ENCODE measurements around the gene NHLH2. TPM values are rescaled to one million over a fixed set of nuclear protein-coding genes. Genes with fewer than 3 reads are reported as not detected.

NHLH2 gene
- total and polyA plus RNA-seq, 4 donors = not detected

- no peak for DNase-seq
- WGBS, 2 donors = 76 to 77% methylated on average over 4 of the region's 4 CpGs
- Histone ChIP-seq H3K27ac (ENCODE audit: low read depth in 1 of 2, low read length in 2 of 2) (no peak overlapping the region), H3K9me3 (ENCODE audit: control insufficient read depth, low read length) (no peaks in the 10 kb centered on the region), H3K4me3 (ENCODE audit: low read length in 2 of 2) (no peak overlapping the region), H3K27me3 (ENCODE audit: control insufficient read depth in 1 of 2, insufficient read depth in 2 of 2, low read length in 1 of 2) (peaks cover 0 to 5% of the 10 kb centered on the region in 2 donors), H3K36me3 (ENCODE audit: control insufficient read depth in 1 of 2, insufficient read depth in 2 of 2, low read length in 1 of 2) (no peaks in the 10 kb centered on the region), H3K4me1 (ENCODE audit: control insufficient read depth in 1 of 2, insufficient read depth in 2 of 2, low read length in 2 of 2) (no peaks in the 10 kb centered on the region)
- no peak for ATAC-seq (ENCODE audit: low FRiP score)
- intact Hi-C loops (cut with DNase I) = no loop called here
Observed at GRCh38 chr1:115874497-115874896, 33.6 kb upstream of the NHLH2 start.

- 65 to 69% methylated on average over 2 of the region's 2 CpGs for WGBS, 2 donors
- DNase-seq (no peak), ATAC-seq (ENCODE audit: low FRiP score) (no peak)
- no peaks in the 10 kb centered on the region for H3K36me3 ChIP-seq (ENCODE audit: control insufficient read depth in 1 of 2, insufficient read depth in 2 of 2, low read length in 1 of 2)
- intact Hi-C loops (cut with DNase I) = no loop called here
- no peak overlapping the region for H3K27ac ChIP-seq (ENCODE audit: low read depth in 1 of 2, low read length in 2 of 2)
- no peak overlapping the region for H3K4me3 ChIP-seq (ENCODE audit: low read length in 2 of 2)
- no peaks in the 10 kb centered on the region for H3K9me3 ChIP-seq (ENCODE audit: control insufficient read depth, low read length)
- H3K4me1 ChIP-seq (ENCODE audit: control insufficient read depth in 1 of 2, insufficient read depth in 2 of 2, low read length in 2 of 2) = no peaks in the 10 kb centered on the region
- H3K27me3 ChIP-seq (ENCODE audit: control insufficient read depth in 1 of 2, insufficient read depth in 2 of 2, low read length in 1 of 2) = peaks cover 0 to 5% of the 10 kb centered on the region in 2 donors
Observed at GRCh38 chr1:115873184-115873583, 32.3 kb upstream of the NHLH2 start.

- Histone ChIP-seq H3K9me3 (ENCODE audit: control insufficient read depth, low read length) (no peaks in the 10 kb centered on the region), H3K4me3 (ENCODE audit: low read length in 2 of 2) (no peak overlapping the region), H3K27me3 (ENCODE audit: control insufficient read depth in 1 of 2, insufficient read depth in 2 of 2, low read length in 1 of 2) (peaks cover 0 to 3% of the 10 kb centered on the region in 2 donors), H3K4me1 (ENCODE audit: control insufficient read depth in 1 of 2, insufficient read depth in 2 of 2, low read length in 2 of 2) (no peaks in the 10 kb centered on the region), H3K27ac (ENCODE audit: low read depth in 1 of 2, low read length in 2 of 2) (no peak overlapping the region), H3K36me3 (ENCODE audit: control insufficient read depth in 1 of 2, insufficient read depth in 2 of 2, low read length in 1 of 2) (no peaks in the 10 kb centered on the region)
- intact Hi-C loops (cut with DNase I) = no loop called here
- no peak for ATAC-seq (ENCODE audit: low FRiP score)
- DNase-seq = no peak
- WGBS, 2 donors = 57 to 63% methylated on average over 5 of the region's 5 CpGs
Observed at GRCh38 chr1:115869064-115869463, 28.1 kb upstream of the NHLH2 start.

GRCh38 chr1:115867216-115867615 lies 26.3 kb upstream of the NHLH2 start:
- no peaks in the 10 kb centered on the region for H3K9me3 ChIP-seq (ENCODE audit: control insufficient read depth, low read length)
- no peak for DNase-seq

GRCh38 chr1:115865704-115866380 lies 24.9 kb upstream of the NHLH2 start:
- intact Hi-C loops (cut with DNase I) = no loop called here
- Histone ChIP-seq H3K27me3 (ENCODE audit: control insufficient read depth in 1 of 2, insufficient read depth in 2 of 2, low read length in 1 of 2) (no peaks in the 10 kb centered on the region), H3K36me3 (ENCODE audit: control insufficient read depth in 1 of 2, insufficient read depth in 2 of 2, low read length in 1 of 2) (no peaks in the 10 kb centered on the region), H3K27ac (ENCODE audit: low read depth in 1 of 2, low read length in 2 of 2) (no peak overlapping the region), H3K9me3 (ENCODE audit: control insufficient read depth, low read length) (no peaks in the 10 kb centered on the region), H3K4me1 (ENCODE audit: control insufficient read depth in 1 of 2, insufficient read depth in 2 of 2, low read length in 2 of 2) (no peaks in the 10 kb centered on the region), H3K4me3 (ENCODE audit: low read length in 2 of 2) (no peak overlapping the region)
- no peak for DNase-seq
- ATAC-seq (ENCODE audit: low FRiP score) = no peak
- WGBS, 2 donors = 59 to 60% methylated on average over 4 of the region's 4 CpGs

More at GRCh38 chr1:115867216-115867615, 26.3 kb upstream of the NHLH2 start:
- intact Hi-C loops (cut with DNase I) = no loop called here
- Histone ChIP-seq H3K27me3 (ENCODE audit: control insufficient read depth in 1 of 2, insufficient read depth in 2 of 2, low read length in 1 of 2) (no peaks in the 10 kb centered on the region), H3K4me1 (ENCODE audit: control insufficient read depth in 1 of 2, insufficient read depth in 2 of 2, low read length in 2 of 2) (no peaks in the 10 kb centered on the region), H3K4me3 (ENCODE audit: low read length in 2 of 2) (no peak overlapping the region), H3K27ac (ENCODE audit: low read depth in 1 of 2, low read length in 2 of 2) (no peak overlapping the region), H3K36me3 (ENCODE audit: control insufficient read depth in 1 of 2, insufficient read depth in 2 of 2, low read length in 1 of 2) (no peaks in the 10 kb centered on the region)
- WGBS, 2 donors = 82 to 94% methylated on average over 1 of the region's 1 CpG
- no peak for ATAC-seq (ENCODE audit: low FRiP score)

GRCh38 chr1:115862403-115862802 lies 21.5 kb upstream of the NHLH2 start:
- Histone ChIP-seq H3K36me3 (ENCODE audit: control insufficient read depth in 1 of 2, insufficient read depth in 2 of 2, low read length in 1 of 2) (no peaks in the 10 kb centered on the region), H3K4me1 (ENCODE audit: control insufficient read depth in 1 of 2, insufficient read depth in 2 of 2, low read length in 2 of 2) (no peaks in the 10 kb centered on the region), H3K9me3 (ENCODE audit: control insufficient read depth, low read length) (no peaks in the 10 kb centered on the region), H3K27me3 (ENCODE audit: control insufficient read depth in 1 of 2, insufficient read depth in 2 of 2, low read length in 1 of 2) (no peaks in the 10 kb centered on the region), H3K4me3 (ENCODE audit: low read length in 2 of 2) (no peak overlapping the region), H3K27ac (ENCODE audit: low read depth in 1 of 2, low read length in 2 of 2) (no peak overlapping the region)
- DNase-seq = no peak
- ATAC-seq (ENCODE audit: low FRiP score) = no peak
- 72 to 76% methylated on average over 7 of the region's 7 CpGs for WGBS, 2 donors
- intact Hi-C loops (cut with DNase I) = no loop called here

- DNase-seq (no peak), ATAC-seq (ENCODE audit: low FRiP score) (no peak)
- 51 to 86% methylated on average over 2 of the region's 2 CpGs for WGBS, 2 donors
- no peak overlapping the region for H3K27ac ChIP-seq (ENCODE audit: low read depth in 1 of 2, low read length in 2 of 2)
- no peak overlapping the region for H3K4me3 ChIP-seq (ENCODE audit: low read length in 2 of 2)
- intact Hi-C loops (cut with DNase I) = no loop called here
- no peaks in the 10 kb centered on the region for H3K36me3 ChIP-seq (ENCODE audit: control insufficient read depth in 1 of 2, insufficient read depth in 2 of 2, low read length in 1 of 2)
- H3K27me3 ChIP-seq (ENCODE audit: control insufficient read depth in 1 of 2, insufficient read depth in 2 of 2, low read length in 1 of 2) = no peaks in the 10 kb centered on the region
- no peaks in the 10 kb centered on the region for H3K4me1 ChIP-seq (ENCODE audit: control insufficient read depth in 1 of 2, insufficient read depth in 2 of 2, low read length in 2 of 2)
- H3K9me3 ChIP-seq (ENCODE audit: control insufficient read depth, low read length) = no peaks in the 10 kb centered on the region
Observed at GRCh38 chr1:115854005-115854404, 13.1 kb upstream of the NHLH2 start.

GRCh38 chr1:115850937-115851336 lies 10.0 kb upstream of the NHLH2 start:
- Histone ChIP-seq H3K27ac (ENCODE audit: low read depth in 1 of 2, low read length in 2 of 2) (no peak overlapping the region), H3K9me3 (ENCODE audit: control insufficient read depth, low read length) (no peaks in the 10 kb centered on the region), H3K27me3 (ENCODE audit: control insufficient read depth in 1 of 2, insufficient read depth in 2 of 2, low read length in 1 of 2) (no peaks in the 10 kb centered on the region), H3K36me3 (ENCODE audit: control insufficient read depth in 1 of 2, insufficient read depth in 2 of 2, low read length in 1 of 2) (no peaks in the 10 kb centered on the region), H3K4me3 (ENCODE audit: low read length in 2 of 2) (no peak overlapping the region), H3K4me1 (ENCODE audit: control insufficient read depth in 1 of 2, insufficient read depth in 2 of 2, low read length in 2 of 2) (no peaks in the 10 kb centered on the region)
- WGBS, 2 donors = 86 to 88% methylated on average over 2 of the region's 2 CpGs
- DNase-seq (no peak), ATAC-seq (ENCODE audit: low FRiP score) (no peak)
- intact Hi-C loops (cut with DNase I) = no loop called here

GRCh38 chr1:115847787-115848186 lies 6.9 kb upstream of the NHLH2 start:
- no peak for ATAC-seq (ENCODE audit: low FRiP score)
- WGBS, 2 donors = 43 to 46% methylated on average over 1 of the region's 1 CpG
- Histone ChIP-seq H3K9me3 (ENCODE audit: control insufficient read depth, low read length) (no peaks in the 10 kb centered on the region), H3K27me3 (ENCODE audit: control insufficient read depth in 1 of 2, insufficient read depth in 2 of 2, low read length in 1 of 2) (no peaks in the 10 kb centered on the region), H3K4me3 (ENCODE audit: low read length in 2 of 2) (no peak overlapping the region), H3K4me1 (ENCODE audit: control insufficient read depth in 1 of 2, insufficient read depth in 2 of 2, low read length in 2 of 2) (no peaks in the 10 kb centered on the region), H3K36me3 (ENCODE audit: control insufficient read depth in 1 of 2, insufficient read depth in 2 of 2, low read length in 1 of 2) (no peaks in the 10 kb centered on the region), H3K27ac (ENCODE audit: low read depth in 1 of 2, low read length in 2 of 2) (no peak overlapping the region)
- DNase-seq = no peak
- intact Hi-C loops (cut with DNase I) = no loop called here

Data from aorta (tissue), 5 donors.